CD14-positive monocyte (primary cell): ENCODE results near the gene TSPOAP1. TPM values are rescaled to one million over a fixed set of nuclear protein-coding genes. Genes with fewer than 3 reads are reported as not detected.

Source experiments
- DNase-seq, 3 donors: peaks; one replicate each; pipeline ENCODE4 v3.0.0-alpha.2; 2011 to 2022
- H2AFZ ChIP-seq: 2 replicates; pipeline ENCODE4 v1.6.0; 2012; ENCODE audit warnings: mild to moderate bottlenecking, low read depth, low read length, inconsistent platforms; ENCODE audit not compliant: insufficient read depth, poor library complexity, severe bottlenecking
- H3K27ac ChIP-seq, 2 donors: 1 replicate in 1 of 2; 2 replicates in 1 of 2; pipeline ENCODE4 v1.5.1; 2012 to 2013; ENCODE audit warnings: low read length in 2 of 2, control low read depth in 1 of 2, inconsistent platforms in 1 of 2, low read depth in 1 of 2, mild to moderate bottlenecking in 1 of 2
- H3K27me3 ChIP-seq, 2 donors: one replicate each; pipeline versions ENCODE4 v1.6.0 to v1.6.1; 2011 to 2013; ENCODE audit warnings: low read length in 2 of 2; ENCODE audit not compliant: control insufficient read depth in 2 of 2, insufficient read depth in 2 of 2
- H3K36me3 ChIP-seq, 2 donors: replicated peaks in 1 of 2; 1 replicate in 1 of 2; 2 replicates in 1 of 2; pipeline versions ENCODE4 v1.5.1 to v1.6.1; 2012 to 2013; ENCODE audit warnings: low read length in 2 of 2, control low read depth in 1 of 2, inconsistent platforms in 1 of 2, mild to moderate bottlenecking in 1 of 2; ENCODE audit not compliant: insufficient read depth in 2 of 2, control insufficient read depth in 1 of 2
- H3K4me1 ChIP-seq, 2 donors: 1 replicate in 1 of 2; 2 replicates in 1 of 2; pipeline versions ENCODE4 v1.5.1 to v1.6.1; 2012 to 2013; ENCODE audit warnings: low read length in 2 of 2, control low read depth in 1 of 2, inconsistent platforms in 1 of 2, mild to moderate bottlenecking in 1 of 2, moderate library complexity in 1 of 2; ENCODE audit not compliant: insufficient read depth in 2 of 2, control insufficient read depth in 1 of 2
- H3K4me2 ChIP-seq: replicated peaks from 2 replicates; pipeline ENCODE3; 2012; ENCODE audit warnings: low read length, moderate library complexity, mild to moderate bottlenecking; ENCODE audit not compliant: poor library complexity, severe bottlenecking; ENCODE audit errors: extremely low read depth
- H3K4me3 ChIP-seq, 3 experiments: fragments of 200-600 bp in 1 of 3; sonication (generic) in 1 of 3; replicated peaks in 1 of 3; 1 replicate in 2 of 3; 2 replicates in 1 of 3; pipeline ENCODE4 v1.5.1; 2011 to 2013; ENCODE audit warnings: low read length in 3 of 3, mild to moderate bottlenecking in 3 of 3, control low read depth in 2 of 3, low read depth in 2 of 3, inconsistent platforms in 1 of 3, moderate library complexity in 1 of 3
- H3K79me2 ChIP-seq: 2 replicates; pipeline ENCODE4 v1.6.0; 2012; ENCODE audit warnings: mild to moderate bottlenecking, control low read depth, inconsistent platforms, low read length, moderate library complexity; ENCODE audit not compliant: insufficient read depth
- H3K9ac ChIP-seq: 2 replicates; pipeline ENCODE4 v1.6.0; 2017; ENCODE audit warnings: low read length, mild to moderate bottlenecking; ENCODE audit not compliant: insufficient read depth, poor library complexity, severe bottlenecking
- H3K9me3 ChIP-seq, 2 donors: replicated peaks in 1 of 2; 1 replicate in 1 of 2; 2 replicates in 1 of 2; pipeline versions ENCODE4 v1.5.1 to v1.6.1; 2012 to 2013; ENCODE audit warnings: low read length in 2 of 2, control low read depth in 1 of 2; ENCODE audit not compliant: control insufficient read depth in 1 of 2, insufficient read depth in 1 of 2
- H4K20me1 ChIP-seq: 2 replicates; pipeline ENCODE4 v1.6.0; 2012; ENCODE audit warnings: mild to moderate bottlenecking, low read length, control low read depth, moderate library complexity; ENCODE audit not compliant: insufficient read depth
- H3K27ac Mint-ChIP-seq, 7 donors: one replicate each; pipeline ENCODE4 v1.8.0; 2020; ENCODE audit warnings: mild to moderate bottlenecking in 7 of 7, mixed read lengths in 7 of 7, moderate library complexity in 6 of 7, inconsistent platforms in 2 of 7
- H3K27me3 Mint-ChIP-seq, 3 donors: one replicate each; pipeline ENCODE4 v1.8.0; 2021 to 2022; ENCODE audit warnings: low read depth in 3 of 3, mild to moderate bottlenecking in 3 of 3, mixed read lengths in 3 of 3, moderate library complexity in 3 of 3, inconsistent platforms in 1 of 3
- H3K36me3 Mint-ChIP-seq, 2 donors: one replicate each; pipeline ENCODE4 v1.8.0; 2020; ENCODE audit warnings: mixed read lengths in 2 of 2, inconsistent platforms in 1 of 2, mild to moderate bottlenecking in 1 of 2
- H3K4me1 Mint-ChIP-seq: one replicate; pipeline ENCODE4 v1.8.0; 2020; ENCODE audit warnings: mild to moderate bottlenecking, mixed read lengths
- H3K4me3 Mint-ChIP-seq, 2 donors: one replicate each; pipeline ENCODE4 v1.8.0; 2020; ENCODE audit warnings: mild to moderate bottlenecking in 2 of 2, mixed read lengths in 2 of 2, moderate library complexity in 1 of 2
- H3K9me3 Mint-ChIP-seq, 7 donors: one replicate each; pipeline ENCODE4 v1.8.0; 2020 to 2022; ENCODE audit warnings: mixed read lengths in 7 of 7, mild to moderate bottlenecking in 6 of 7, moderate library complexity in 6 of 7, inconsistent platforms in 2 of 7
- CTCF ChIP-seq: fragments of 200-600 bp; IDR thresholded peaks from one replicate; pipeline ENCODE4 v1.8.0; 2022; ENCODE audit warnings: antibody characterized with exemption, mild to moderate bottlenecking
- WGBS: methylation state at CpG from one replicate; pipeline ENCODE4 v1.1.5; 2013; ENCODE audit warnings: missing lambda C conversion rate; ENCODE audit not compliant: insufficient coverage; 5-methylcytosine and 5-hydroxymethylcytosine counted together
- intact Hi-C, 2 donors: fragments of 100-400 bp; cut with micrococcal nuclease; formaldehyde crosslinking; loops; one replicate each; pipeline versions ENCODE4 v1.15.0 to v1.15.1; 2023
- polyA plus RNA-seq, 3 donors: library from polyadenylated mRNA; depleted of rRNA in 1 of 3; unstranded in 2 of 3; stranded (reverse) in 1 of 3; fragments of 300-500 nt in 2 of 3; fragments of >200 nt in 1 of 3; fragmentation: Illumina TruSeq in 2 of 3; gene quantifications; 1 replicate in 2 of 3; 2 replicates in 1 of 3; pipeline ENCODE4 v1.2.3, GENCODE V29; 2012 to 2021

The TSPOAP1 gene
- polyA plus RNA-seq, 3 donors = 0.10 to 14.0 (median 0.18) TPM

- peaks cover 69% of the 10 kb centered on the region for H3K4me1 Mint-ChIP-seq
- Histone ChIP-seq H2AFZ (no peak overlapping the region), H3K4me2 (peak overlapping the region; percentile 99), H3K4me1 (peaks cover 77 to 80% of the 10 kb centered on the region in 2 donors), H3K36me3 (peaks cover 9 to 18% of the 10 kb centered on the region in 2 donors), H3K79me2 (peaks cover 92% of the 10 kb centered on the region), H3K27ac (peak overlapping the region; percentile 98 to 100), H3K4me3 (peak overlapping the region in 1 of 3 experiments; percentile 100), H3K9me3 (no peaks in the 10 kb centered on the region), H3K27me3 (no peaks in the 10 kb centered on the region), H3K9ac (peak overlapping the region; percentile 98), H4K20me1 (peaks cover 31% of the 10 kb centered on the region)
- DNase-seq = no peak
- intact Hi-C loops = loop anchor here in 1 of 2 donors (10.0 kb wide), 1 partner anchor 181 kb away; the partner anchor contains the start of gene MTMR4
- H3K27me3 Mint-ChIP-seq = peaks cover 0 to 10% (median 1%) of the 10 kb centered on the region in 3 donors
- no peak for TF ChIP-seq CTCF
- WGBS = 46% methylated on average over 5 of the region's 5 CpGs
- peaks cover 18 to 22% of the 10 kb centered on the region in 2 donors for H3K36me3 Mint-ChIP-seq
- H3K27ac Mint-ChIP-seq = peak overlapping the region; percentile 99 to 100 (median 99)
- peaks cover 0 to 7% (median 6%) of the 10 kb centered on the region in 7 donors for H3K9me3 Mint-ChIP-seq
- H3K4me3 Mint-ChIP-seq = peak overlapping the region; percentile 99 to 100
Observed at GRCh38 chr17:58334256-58334655, 5.7 kb upstream of the TSPOAP1 start.

- Mint-ChIP-seq H3K4me3 (peak overlapping the region; percentile 99 to 100), H3K27ac (peak overlapping the region; percentile 84 to 100 (median 99)), H3K9me3 (peaks cover 0 to 7% (median 6%) of the 10 kb centered on the region in 7 donors), H3K36me3 (peaks cover 18 to 22% of the 10 kb centered on the region in 2 donors), H3K4me1 (peaks cover 69% of the 10 kb centered on the region), H3K27me3 (peaks cover 0 to 10% (median 1%) of the 10 kb centered on the region in 3 donors)
- Histone ChIP-seq H3K4me1 (peaks cover 77 to 80% of the 10 kb centered on the region in 2 donors), H3K36me3 (peaks cover 9 to 18% of the 10 kb centered on the region in 2 donors), H4K20me1 (peaks cover 36% of the 10 kb centered on the region), H3K9ac (peak overlapping the region; percentile 98), H3K4me3 (peak overlapping the region; percentile 72 to 100 (median 99)), H2AFZ (peak overlapping the region; percentile 46), H3K27me3 (no peaks in the 10 kb centered on the region), H3K27ac (peak overlapping the region; percentile 98 to 100), H3K9me3 (no peaks in the 10 kb centered on the region), H3K79me2 (peaks cover 95% of the 10 kb centered on the region), H3K4me2 (peak overlapping the region; percentile 99)
- DNase-seq = no peak
- intact Hi-C loops = loop anchor here in 1 of 2 donors (10.0 kb wide), 1 partner anchor 181 kb away; the partner anchor contains the start of gene MTMR4
- no peak for TF ChIP-seq CTCF
- 0% methylated on average over 2 of the region's 6 CpGs for WGBS
Observed at GRCh38 chr17:58333736-58334207, 5.2 kb upstream of the TSPOAP1 start.
